Uterus (tissue), 2 donors: ENCODE data around the gene BSN.

Experiments used
- POLR2A ChIP-seq, 2 donors: fragments of 450-650 bp; IDR thresholded peaks; one replicate each; pipeline ENCODE4 v1.6.1; 2016; ENCODE audit warnings: antibody characterized with exemption in 2 of 2, mild to moderate bottlenecking in 1 of 2, moderate library complexity in 1 of 2
- TF ChIP-seq, protein P1 (sequence below), 4 experiments: fragments of 200-600 bp in 2 of 4; fragments of 450-650 bp in 2 of 4; sonication (generic) in 2 of 4; IDR thresholded peaks; one replicate each; pipeline ENCODE4 v1.5.1; 2016 to 2019; ENCODE audit warnings: antibody characterized with exemption in 4 of 4, mild to moderate bottlenecking in 2 of 4, moderate library complexity in 1 of 4

DNA sequence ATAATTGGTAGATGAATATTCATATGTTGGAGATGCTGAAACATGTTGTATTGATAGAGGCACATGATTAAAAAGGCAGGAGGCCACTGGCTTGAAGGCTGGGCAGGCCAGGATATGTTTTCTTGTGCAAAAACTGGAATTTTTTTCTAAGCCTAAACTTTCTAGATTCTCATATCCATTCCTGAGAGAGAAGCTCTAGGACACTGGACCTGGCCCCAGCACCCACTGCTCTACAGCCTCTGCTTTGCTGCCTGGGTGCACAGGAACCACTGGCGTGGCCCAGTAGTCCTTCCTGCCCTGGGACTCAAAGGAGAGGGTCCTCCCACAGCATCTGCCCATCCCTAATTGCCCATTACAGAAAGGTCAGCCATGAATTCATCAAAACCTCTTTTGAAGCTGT, 61.8 kb downstream of the BSN start:
- TF ChIP-seq, protein P1, sequence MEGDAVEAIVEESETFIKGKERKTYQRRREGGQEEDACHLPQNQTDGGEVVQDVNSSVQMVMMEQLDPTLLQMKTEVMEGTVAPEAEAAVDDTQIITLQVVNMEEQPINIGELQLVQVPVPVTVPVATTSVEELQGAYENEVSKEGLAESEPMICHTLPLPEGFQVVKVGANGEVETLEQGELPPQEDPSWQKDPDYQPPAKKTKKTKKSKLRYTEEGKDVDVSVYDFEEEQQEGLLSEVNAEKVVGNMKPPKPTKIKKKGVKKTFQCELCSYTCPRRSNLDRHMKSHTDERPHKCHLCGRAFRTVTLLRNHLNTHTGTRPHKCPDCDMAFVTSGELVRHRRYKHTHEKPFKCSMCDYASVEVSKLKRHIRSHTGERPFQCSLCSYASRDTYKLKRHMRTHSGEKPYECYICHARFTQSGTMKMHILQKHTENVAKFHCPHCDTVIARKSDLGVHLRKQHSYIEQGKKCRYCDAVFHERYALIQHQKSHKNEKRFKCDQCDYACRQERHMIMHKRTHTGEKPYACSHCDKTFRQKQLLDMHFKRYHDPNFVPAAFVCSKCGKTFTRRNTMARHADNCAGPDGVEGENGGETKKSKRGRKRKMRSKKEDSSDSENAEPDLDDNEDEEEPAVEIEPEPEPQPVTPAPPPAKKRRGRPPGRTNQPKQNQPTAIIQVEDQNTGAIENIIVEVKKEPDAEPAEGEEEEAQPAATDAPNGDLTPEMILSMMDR (IDR thresholded peaks at IDR 0.05) = no peak
- no peak for TF ChIP-seq POLR2A (IDR thresholded peaks at IDR 0.05)
